Vagina (tissue), 2 donors: ENCODE results near the gene GABRB2. TPM values are rescaled to one million over a fixed set of nuclear protein-coding genes. Genes with fewer than 3 reads are reported as not detected.
"Not testable (repeated sequence)": the region's sequence is repeated elsewhere in the genome, so short reads cannot be mapped to it uniquely, and the experiment has no call there.

Source experiments
- DNase-seq, 2 donors: peaks; one replicate each; pipeline ENCODE4 v3.0.0-alpha.2; 2017; ENCODE audit errors: extremely low spot score in 2 of 2
- H3K27ac ChIP-seq: fragments of 200-600 bp; sonication (generic); one replicate; pipeline ENCODE4 v1.5.1; 2019
- H3K27me3 ChIP-seq: fragments of 200-600 bp; sonication (generic); one replicate; pipeline ENCODE4 v1.5.1; 2019
- H3K36me3 ChIP-seq, 2 donors: fragments of 200-600 bp; sonication (generic); one replicate each; pipeline ENCODE4 v1.5.1; 2017 to 2019
- H3K4me1 ChIP-seq: fragments of 200-600 bp; sonication (generic); one replicate; pipeline ENCODE4 v1.5.1; 2019
- H3K4me3 ChIP-seq, 2 donors: fragments of 200-600 bp; sonication (generic); 1 replicate in 1 of 2; 2 replicates in 1 of 2; pipeline ENCODE4 v1.5.1; 2016 to 2019
- H3K9me3 ChIP-seq: fragments of 200-600 bp; sonication (generic); one replicate; pipeline ENCODE4 v1.5.1; 2019
- CTCF ChIP-seq, 3 experiments: fragments of 450-650 bp in 2 of 3; fragments of 200-600 bp in 1 of 3; sonication (generic) in 1 of 3; IDR thresholded peaks; one replicate each; pipeline ENCODE4 v1.5.1; 2017 to 2019; ENCODE audit warnings: antibody characterized with exemption in 3 of 3, mild to moderate bottlenecking in 2 of 3, moderate library complexity in 2 of 3
- POLR2A ChIP-seq, 2 donors: fragments of 450-650 bp; IDR thresholded peaks; one replicate each; pipeline ENCODE4 v1.6.1; 2017; ENCODE audit warnings: antibody characterized with exemption in 2 of 2, mild to moderate bottlenecking in 2 of 2, moderate library complexity in 2 of 2
- POLR2AphosphoS5 ChIP-seq, 2 donors: sonication (generic); formaldehyde crosslinking; IDR thresholded peaks; one replicate each; pipeline ENCODE4 v1.9.0; 2017; ENCODE audit warnings: antibody characterized with exemption in 2 of 2, mild to moderate bottlenecking in 2 of 2, low read depth in 1 of 2; ENCODE audit not compliant: insufficient read depth in 1 of 2
- intact Hi-C: fragments of 100-400 bp; cut with DNase I; formaldehyde crosslinking; loops from one replicate; pipeline ENCODE4 v1.15.1; 2023
- total RNA-seq: library from RNA; depleted of rRNA; stranded (reverse); fragments of >200 nt; gene quantifications from one replicate; pipeline ENCODE4 v1.2.3, GENCODE V29; 2016

GABRB2 gene
- total RNA-seq, 1 donor from 2014 or later: under 0.01 TPM

GRCh38 chr5:161305601-161306000, 240.9 kb downstream of the GABRB2 start:
- no peak for DNase-seq
- Histone ChIP-seq H3K27ac (no peak overlapping the region), H3K4me3 (no peak overlapping the region), H3K27me3 (no peaks in the 10 kb centered on the region), H3K4me1 (no peaks in the 10 kb centered on the region), H3K9me3 (no peaks in the 10 kb centered on the region), H3K36me3 (no peaks in the 10 kb centered on the region)
- intact Hi-C loops: no loop called here
- TF ChIP-seq CTCF (IDR thresholded peaks at IDR 0.05): no peak
- no peak for TF ChIP-seq POLR2AphosphoS5 (IDR thresholded peaks at IDR 0.05; ENCODE audit: insufficient read depth in 1 of 2, low read depth in 1 of 2)
- TF ChIP-seq POLR2A (IDR thresholded peaks at IDR 0.05): no peak

DNA sequence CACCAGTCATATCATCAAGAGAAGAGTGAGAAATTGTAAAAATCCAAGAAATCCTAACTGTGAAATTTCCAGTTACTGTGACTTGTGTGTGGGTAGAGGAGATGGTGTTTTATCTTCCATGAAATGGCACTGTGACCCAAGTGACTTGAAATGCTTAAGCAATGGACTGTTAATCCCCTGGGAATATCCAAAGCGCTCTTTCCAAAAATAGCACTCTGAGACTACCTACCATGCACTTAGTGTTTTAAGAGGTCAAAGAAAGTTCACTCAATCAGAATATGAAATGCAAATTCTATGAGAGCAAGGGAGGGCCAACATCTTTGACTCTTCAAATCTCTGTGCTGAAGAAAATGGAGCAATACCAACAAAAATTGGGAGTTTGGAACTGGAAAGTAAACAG, 244.0 kb downstream of the GABRB2 start:
- H3K9me3 ChIP-seq: no peaks in the 10 kb centered on the region
- H3K4me3 ChIP-seq: no peak overlapping the region
- no peak for DNase-seq
- H3K27me3 ChIP-seq: no peaks in the 10 kb centered on the region
- no peak overlapping the region for H3K27ac ChIP-seq
- H3K4me1 ChIP-seq: no peaks in the 10 kb centered on the region
- TF ChIP-seq CTCF (IDR thresholded peaks at IDR 0.05) (no peak), POLR2A (IDR thresholded peaks at IDR 0.05) (no peak), POLR2AphosphoS5 (IDR thresholded peaks at IDR 0.05; ENCODE audit: insufficient read depth in 1 of 2, low read depth in 1 of 2) (no peak)
- no peaks in the 10 kb centered on the region for H3K36me3 ChIP-seq
- intact Hi-C loops: no loop called here

- no peaks in the 10 kb centered on the region for H3K36me3 ChIP-seq
- TF ChIP-seq POLR2AphosphoS5 (IDR thresholded peaks at IDR 0.05; ENCODE audit: insufficient read depth in 1 of 2, low read depth in 1 of 2) (no peak), CTCF (IDR thresholded peaks at IDR 0.05) (no peak), POLR2A (IDR thresholded peaks at IDR 0.05) (no peak)
- DNase-seq: no peak
- no peaks in the 10 kb centered on the region for H3K27me3 ChIP-seq
- intact Hi-C loops: no loop called here
- H3K4me1 ChIP-seq: no peaks in the 10 kb centered on the region
- no peaks in the 10 kb centered on the region for H3K9me3 ChIP-seq
- H3K4me3 ChIP-seq: no peak overlapping the region
- H3K27ac ChIP-seq: no peak overlapping the region
Measured at GRCh38 chr5:161301586-161301985, 244.9 kb downstream of the GABRB2 start.

DNA sequence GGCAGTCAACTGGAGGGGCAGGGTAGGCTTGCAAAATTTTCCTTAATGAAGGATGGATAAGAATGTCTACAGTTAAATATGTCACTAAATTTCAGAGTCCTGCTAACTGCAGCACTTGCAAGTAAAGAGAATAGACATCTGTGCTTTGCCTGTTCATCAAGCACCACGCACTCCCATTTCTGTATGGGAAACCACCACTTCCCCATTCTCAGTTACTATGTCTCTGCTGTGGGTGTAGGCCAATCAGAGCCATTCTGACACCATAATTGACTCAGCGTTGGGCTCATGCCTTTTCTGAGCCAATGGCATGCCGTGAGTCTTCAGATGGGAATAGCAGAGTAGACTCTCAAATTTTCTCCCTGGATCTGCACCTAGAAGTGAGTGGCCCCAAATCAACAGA, 247.5 kb downstream of the GABRB2 start:
- no peak overlapping the region for H3K27ac ChIP-seq
- DNase-seq: no peak
- intact Hi-C loops: no loop called here

DNA sequence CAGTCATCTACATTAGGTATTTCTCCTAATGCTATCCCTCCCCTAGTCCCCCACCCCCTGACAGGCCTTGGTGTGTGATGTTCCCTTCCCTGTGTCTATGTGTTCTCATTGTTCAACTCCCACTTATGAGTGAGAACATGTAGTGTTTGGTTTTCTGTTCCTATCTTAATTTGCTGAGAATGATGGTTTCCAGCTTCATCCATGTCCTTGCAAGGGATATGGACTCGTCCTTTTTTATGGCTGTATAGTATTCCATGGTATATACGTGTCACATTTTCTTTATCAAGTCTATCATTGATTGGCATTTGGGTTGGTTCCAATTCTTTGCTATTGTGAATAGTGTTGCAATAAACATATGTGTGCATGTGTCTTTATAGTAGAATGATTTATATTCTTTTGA, 249.1 kb downstream of the GABRB2 start:
- DNase-seq, H3K36me3 ChIP-seq, H3K4me1 ChIP-seq, H3K27ac ChIP-seq, H3K27me3 ChIP-seq, H3K4me3 ChIP-seq, intact Hi-C loops, H3K9me3 ChIP-seq: not testable (repeated sequence)

More for the DNA sequence above, 247.5 kb downstream of the GABRB2 start:
- H3K4me1 ChIP-seq: no peaks in the 10 kb centered on the region
- no peak overlapping the region for H3K4me3 ChIP-seq
- H3K36me3 ChIP-seq: no peaks in the 10 kb centered on the region
- no peaks in the 10 kb centered on the region for H3K9me3 ChIP-seq
- no peaks in the 10 kb centered on the region for H3K27me3 ChIP-seq
- TF ChIP-seq CTCF (IDR thresholded peaks at IDR 0.05): no peak
- TF ChIP-seq POLR2A (IDR thresholded peaks at IDR 0.05): no peak
- TF ChIP-seq POLR2AphosphoS5 (IDR thresholded peaks at IDR 0.05; ENCODE audit: insufficient read depth in 1 of 2, low read depth in 1 of 2): no peak
